ENCODE data around the gene HERPUD2.

DNA sequence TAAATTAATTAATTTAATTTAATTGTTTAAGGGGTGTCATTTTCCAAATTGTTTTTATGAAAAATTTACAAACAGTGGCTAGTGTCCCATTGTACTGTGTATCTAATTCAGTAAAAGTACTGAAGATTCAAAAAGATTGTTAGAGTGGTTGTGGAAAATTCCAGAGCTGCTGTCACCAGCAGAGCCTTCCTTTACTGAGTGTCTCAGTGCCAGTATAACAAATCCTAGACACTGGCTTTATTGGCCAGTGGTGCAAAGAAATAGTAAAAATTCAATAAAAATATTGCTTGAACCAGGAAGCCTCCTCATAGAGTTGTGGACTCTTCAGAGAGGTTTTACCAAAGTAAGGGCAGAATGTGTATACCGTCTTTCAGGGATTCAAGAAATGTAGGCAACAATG lies 23.1 kb upstream of the HERPUD2 start:
- TF ChIP-seq, protein P1, sequence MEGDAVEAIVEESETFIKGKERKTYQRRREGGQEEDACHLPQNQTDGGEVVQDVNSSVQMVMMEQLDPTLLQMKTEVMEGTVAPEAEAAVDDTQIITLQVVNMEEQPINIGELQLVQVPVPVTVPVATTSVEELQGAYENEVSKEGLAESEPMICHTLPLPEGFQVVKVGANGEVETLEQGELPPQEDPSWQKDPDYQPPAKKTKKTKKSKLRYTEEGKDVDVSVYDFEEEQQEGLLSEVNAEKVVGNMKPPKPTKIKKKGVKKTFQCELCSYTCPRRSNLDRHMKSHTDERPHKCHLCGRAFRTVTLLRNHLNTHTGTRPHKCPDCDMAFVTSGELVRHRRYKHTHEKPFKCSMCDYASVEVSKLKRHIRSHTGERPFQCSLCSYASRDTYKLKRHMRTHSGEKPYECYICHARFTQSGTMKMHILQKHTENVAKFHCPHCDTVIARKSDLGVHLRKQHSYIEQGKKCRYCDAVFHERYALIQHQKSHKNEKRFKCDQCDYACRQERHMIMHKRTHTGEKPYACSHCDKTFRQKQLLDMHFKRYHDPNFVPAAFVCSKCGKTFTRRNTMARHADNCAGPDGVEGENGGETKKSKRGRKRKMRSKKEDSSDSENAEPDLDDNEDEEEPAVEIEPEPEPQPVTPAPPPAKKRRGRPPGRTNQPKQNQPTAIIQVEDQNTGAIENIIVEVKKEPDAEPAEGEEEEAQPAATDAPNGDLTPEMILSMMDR (IDR thresholded peaks at IDR 0.05; ENCODE audit: poor library complexity), result no peak
- no peak for TF ChIP-seq EZH2 (IDR thresholded peaks at IDR 0.05; ENCODE audit: borderline replicate concordance)

Measured in hepatocyte (in vitro differentiated cells).